Esophagus muscularis mucosa (tissue), 4 donors: ENCODE results near the gene SHISA4. TPM values are rescaled to one million over a fixed set of nuclear protein-coding genes. Genes with fewer than 3 reads are reported as not detected.
A peak's percentile ranks its signal among the peaks of the same experiment; 100 is the strongest.
"Not testable (repeated sequence)": the region's sequence is repeated elsewhere in the genome, so short reads cannot be mapped to it uniquely, and the experiment has no call there.

Experiments
- DNase-seq: peaks from one replicate; pipeline ENCODE4 v3.0.0-alpha.2; 2017; ENCODE audit errors: extremely low spot score
- H3K27ac ChIP-seq, 4 donors: fragments of 200-600 bp; sonication (generic); replicated peaks in 1 of 4; 1 replicate in 3 of 4; 2 replicates in 1 of 4; pipeline ENCODE4 v1.5.1; 2016 to 2019; ENCODE audit warnings: mild to moderate bottlenecking in 1 of 4
- H3K27me3 ChIP-seq, 4 donors: fragments of 200-600 bp; sonication (generic); one replicate each; pipeline versions ENCODE4 v1.5.1 to v1.6.0; 2016 to 2019
- H3K36me3 ChIP-seq, 4 donors: fragments of 200-600 bp; sonication (generic); one replicate each; pipeline ENCODE4 v1.5.1; 2016 to 2019
- H3K4me1 ChIP-seq, 4 donors: fragments of 200-600 bp; sonication (generic); one replicate each; pipeline ENCODE4 v1.5.1; 2016 to 2019
- H3K4me3 ChIP-seq, 4 donors: fragments of 200-600 bp; sonication (generic); 1 replicate in 2 of 4; 2 replicates in 2 of 4; pipeline ENCODE4 v1.5.1; 2016 to 2019; ENCODE audit warnings: mild to moderate bottlenecking in 4 of 4, moderate library complexity in 1 of 4
- H3K9me3 ChIP-seq, 4 donors: fragments of 200-600 bp; sonication (generic); 1 replicate in 3 of 4; 2 replicates in 1 of 4; pipeline ENCODE4 v1.5.1; 2016 to 2019
- CTCF ChIP-seq, 3 experiments: fragments of 200-600 bp in 2 of 3; fragments of 450-650 bp in 1 of 3; sonication (generic) in 2 of 3; IDR thresholded peaks; one replicate each; pipeline ENCODE4 v1.5.1; 2017 to 2019; ENCODE audit warnings: antibody characterized with exemption in 3 of 3, mild to moderate bottlenecking in 2 of 3, moderate library complexity in 1 of 3
- EP300 ChIP-seq: sonication (generic); formaldehyde crosslinking; IDR thresholded peaks from one replicate; pipeline ENCODE4 v1.6.1; 2017; ENCODE audit warnings: antibody characterized with exemption
- POLR2A ChIP-seq: fragments of 450-650 bp; IDR thresholded peaks from one replicate; pipeline ENCODE4 v1.6.1; 2017; ENCODE audit warnings: antibody characterized with exemption, moderate library complexity, mild to moderate bottlenecking, low read depth
- POLR2AphosphoS5 ChIP-seq, 2 donors: sonication (generic); formaldehyde crosslinking; IDR thresholded peaks; one replicate each; pipeline ENCODE4 v1.6.1; 2017; ENCODE audit warnings: antibody characterized with exemption in 2 of 2
- WGBS: methylation state at CpG from one replicate; pipeline ENCODE4 v1.1.5; 2018; 5-methylcytosine and 5-hydroxymethylcytosine counted together
- intact Hi-C: fragments of 100-400 bp; cut with DNase I; formaldehyde crosslinking; loops from one replicate; pipeline ENCODE4 v1.15.1; 2023
- total RNA-seq, 4 donors: library from RNA; depleted of rRNA; stranded (reverse); fragments of >200 nt; gene quantifications; one replicate each; pipeline versions ENCODE4 v1.1.0 to v1.2.1, GENCODE V29; 2016

SHISA4 gene
- total RNA-seq: 10 to 100 TPM; 20.3 to 31.0 (median 28.5) TPM

- Histone ChIP-seq H3K36me3 (peaks cover 0 to 14% (median 7%) of the 10 kb centered on the region in 4 donors), H3K4me1 (peaks cover 39 to 86% (median 81%) of the 10 kb centered on the region in 4 donors), H3K27ac (peak within 1 kb of the TSS; percentile 86 to 91 (median 88)), H3K27me3 (no peaks in the 10 kb centered on the region), H3K9me3 (no peaks in the 10 kb centered on the region), H3K4me3 (peak within 1 kb of the TSS; percentile 71 to 85 (median 75))
- TF ChIP-seq POLR2A: peak; percentile 60
- peak; percentile 75 to 94 for TF ChIP-seq POLR2AphosphoS5 (IDR thresholded peaks at IDR 0.05)
- no peak for TF ChIP-seq EP300
- DNase-seq: no peak
- WGBS: under 1% methylated on average over 17 of the region's 49 CpGs
- intact Hi-C loops: no loop called here
Observed at GRCh38 chr1:201888282-201889089, at the start of gene SHISA4. Gene SHISA4, plus strand, starts transcription at chr1:201888898. Its CDS starts 97 bp downstream, at chr1:201888995.

DNA sequence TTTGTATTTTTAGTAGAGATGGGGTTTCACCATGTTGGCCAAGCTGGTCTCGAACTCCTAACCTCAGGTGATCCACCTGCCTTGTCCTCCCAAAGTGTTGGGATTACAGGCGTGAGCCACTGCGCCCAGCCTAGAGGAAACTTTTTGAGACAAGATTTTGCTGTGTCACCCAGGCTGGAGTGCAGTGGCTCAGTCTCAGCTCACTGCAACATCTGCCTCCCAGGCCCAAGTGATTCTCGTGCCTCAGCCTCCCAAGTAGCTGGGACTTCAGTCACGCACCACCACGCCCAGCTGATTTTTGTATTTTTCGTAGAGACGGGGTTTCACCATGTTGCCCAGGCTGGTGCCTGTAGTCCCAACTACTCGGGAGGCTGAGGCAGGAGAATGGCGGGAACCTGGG lies 49.6 kb upstream of the SHISA4 start:
- H3K27ac ChIP-seq, intact Hi-C loops, H3K9me3 ChIP-seq, H3K4me3 ChIP-seq, H3K36me3 ChIP-seq, H3K27me3 ChIP-seq: not testable (repeated sequence)
- peaks cover 0 to 17% (median 8%) of the 10 kb centered on the region in 4 donors for H3K4me1 ChIP-seq
- peak; percentile 24 for DNase-seq
- WGBS: 98% methylated on average over 10 of the region's 10 CpGs

- no peak for DNase-seq
- Histone ChIP-seq H3K27ac (no peak overlapping the region), H3K9me3 (no peaks in the 10 kb centered on the region), H3K36me3 (peaks cover 0 to 9% (median 4%) of the 10 kb centered on the region in 4 donors), H3K4me1 (peaks cover 0 to 8% (median 5%) of the 10 kb centered on the region in 4 donors), H3K4me3 (no peak overlapping the region), H3K27me3 (no peaks in the 10 kb centered on the region)
- TF ChIP-seq EP300 (no peak), POLR2A (no peak), CTCF (IDR thresholded peaks at IDR 0.05) (no peak), POLR2AphosphoS5 (IDR thresholded peaks at IDR 0.05) (no peak)
- 96% methylated on average over 4 of the region's 4 CpGs for WGBS
- intact Hi-C loops: no loop called here
Observed at GRCh38 chr1:201840055-201840454, 48.6 kb upstream of the SHISA4 start.

DNA sequence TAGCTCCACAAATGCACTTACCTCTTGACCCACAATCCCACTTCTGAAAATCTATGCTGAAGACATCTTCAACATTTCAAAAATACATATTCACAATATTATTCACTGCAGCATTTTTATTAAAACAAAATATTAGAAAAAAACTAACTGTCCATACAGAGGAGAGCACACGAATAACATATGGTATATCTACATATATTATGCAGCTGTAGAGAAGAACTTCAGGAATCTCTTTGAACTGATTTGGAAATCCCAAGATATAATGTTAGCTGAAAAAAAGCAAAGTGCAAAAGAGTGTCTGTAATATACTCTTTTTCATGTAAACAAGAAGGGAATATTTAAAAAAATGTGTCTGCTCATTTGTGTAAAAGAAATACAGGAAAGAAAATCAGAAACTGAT lies 48.2 kb upstream of the SHISA4 start:
- 84% methylated on average over 1 of the region's 1 CpG for WGBS
- Histone ChIP-seq H3K4me3 (no peak overlapping the region), H3K4me1 (peaks cover 0 to 4% (median 2%) of the 10 kb centered on the region in 4 donors), H3K27me3 (no peaks in the 10 kb centered on the region), H3K36me3 (peaks cover 0 to 9% (median 2%) of the 10 kb centered on the region in 4 donors), H3K27ac (no peak overlapping the region), H3K9me3 (no peaks in the 10 kb centered on the region)
- TF ChIP-seq EP300: no peak
- TF ChIP-seq POLR2AphosphoS5 (IDR thresholded peaks at IDR 0.05): no peak
- TF ChIP-seq POLR2A: no peak
- no peak for TF ChIP-seq CTCF (IDR thresholded peaks at IDR 0.05)
- DNase-seq: no peak
- intact Hi-C loops: no loop called here

- Histone ChIP-seq H3K27ac (no peak overlapping the region), H3K36me3 (peaks cover 0 to 4% (median under 1%) of the 10 kb centered on the region in 4 donors), H3K4me1 (no peaks in the 10 kb centered on the region), H3K4me3 (no peak overlapping the region), H3K9me3 (no peaks in the 10 kb centered on the region), H3K27me3 (no peaks in the 10 kb centered on the region)
- TF ChIP-seq POLR2A (no peak), CTCF (IDR thresholded peaks at IDR 0.05) (no peak), POLR2AphosphoS5 (IDR thresholded peaks at IDR 0.05) (no peak), EP300 (no peak)
- no peak for DNase-seq
- WGBS: 87% methylated on average over 2 of the region's 2 CpGs
- intact Hi-C loops: no loop called here
Observed at GRCh38 chr1:201841265-201841912, 47.3 kb upstream of the SHISA4 start.
